Stimulated activated CD4-positive, alpha-beta T cell treated with anti-CD3 and anti-CD28 coated beads, TNF-alpha, amount 100 ng/mL, for 4 hours (primary cell): Measurements from ENCODE around the gene DAGLB.
"Not testable (repeated sequence)": the region's sequence is repeated elsewhere in the genome, so short reads cannot be mapped to it uniquely, and the experiment has no call there.

ENCODE experiments used
- DNase-seq, 3 experiments: peaks; one replicate each; pipeline ENCODE4 v3.0.0-alpha.2; 2020; ENCODE audit warnings: low read depth in 3 of 3

The DAGLB gene

GRCh38 chr7:6397759-6398495 is 49.8 kb downstream of the DAGLB start:
- not testable (repeated sequence) for DNase-seq

DNA sequence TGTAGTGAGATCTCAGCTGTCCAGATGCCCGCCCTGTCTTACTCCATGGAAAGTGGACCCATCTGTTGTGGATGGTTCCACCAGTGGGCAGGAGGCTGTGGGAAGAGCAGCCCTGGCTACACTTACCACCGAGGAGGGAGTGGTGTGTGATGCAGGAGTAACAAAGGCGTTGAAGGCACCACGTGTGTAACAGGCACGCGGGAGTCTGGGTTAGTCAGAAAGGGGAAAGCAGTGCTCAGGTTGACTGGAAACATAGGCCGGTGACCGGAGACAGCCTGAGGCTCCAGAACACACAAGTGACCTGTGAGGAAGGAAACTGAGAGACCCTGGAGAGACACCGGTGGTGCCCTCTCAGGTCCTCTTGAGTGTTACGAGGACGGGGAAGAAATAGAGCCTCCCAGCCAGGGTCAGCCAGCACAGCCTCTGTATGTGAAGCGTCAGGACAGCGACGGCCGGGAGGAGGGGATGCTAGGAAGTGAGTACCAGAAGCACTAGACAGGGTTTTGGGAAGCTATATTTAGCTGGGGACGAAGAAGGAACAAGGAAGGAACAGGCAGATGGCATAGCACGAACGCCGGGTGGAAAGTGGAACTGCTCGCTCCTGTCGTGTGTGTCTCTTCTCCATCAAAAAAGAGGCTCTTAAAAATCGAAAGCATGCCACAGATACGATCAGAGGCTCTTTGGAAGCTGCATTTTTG is 51.7 kb downstream of the DAGLB start:
- no peak for DNase-seq

- no peak for DNase-seq
Observed at GRCh38 chr7:6394114-6394513, 53.6 kb downstream of the DAGLB start.

GRCh38 chr7:6393667-6394056 is 54.1 kb downstream of the DAGLB start:
- DNase-seq, result no peak

DNA sequence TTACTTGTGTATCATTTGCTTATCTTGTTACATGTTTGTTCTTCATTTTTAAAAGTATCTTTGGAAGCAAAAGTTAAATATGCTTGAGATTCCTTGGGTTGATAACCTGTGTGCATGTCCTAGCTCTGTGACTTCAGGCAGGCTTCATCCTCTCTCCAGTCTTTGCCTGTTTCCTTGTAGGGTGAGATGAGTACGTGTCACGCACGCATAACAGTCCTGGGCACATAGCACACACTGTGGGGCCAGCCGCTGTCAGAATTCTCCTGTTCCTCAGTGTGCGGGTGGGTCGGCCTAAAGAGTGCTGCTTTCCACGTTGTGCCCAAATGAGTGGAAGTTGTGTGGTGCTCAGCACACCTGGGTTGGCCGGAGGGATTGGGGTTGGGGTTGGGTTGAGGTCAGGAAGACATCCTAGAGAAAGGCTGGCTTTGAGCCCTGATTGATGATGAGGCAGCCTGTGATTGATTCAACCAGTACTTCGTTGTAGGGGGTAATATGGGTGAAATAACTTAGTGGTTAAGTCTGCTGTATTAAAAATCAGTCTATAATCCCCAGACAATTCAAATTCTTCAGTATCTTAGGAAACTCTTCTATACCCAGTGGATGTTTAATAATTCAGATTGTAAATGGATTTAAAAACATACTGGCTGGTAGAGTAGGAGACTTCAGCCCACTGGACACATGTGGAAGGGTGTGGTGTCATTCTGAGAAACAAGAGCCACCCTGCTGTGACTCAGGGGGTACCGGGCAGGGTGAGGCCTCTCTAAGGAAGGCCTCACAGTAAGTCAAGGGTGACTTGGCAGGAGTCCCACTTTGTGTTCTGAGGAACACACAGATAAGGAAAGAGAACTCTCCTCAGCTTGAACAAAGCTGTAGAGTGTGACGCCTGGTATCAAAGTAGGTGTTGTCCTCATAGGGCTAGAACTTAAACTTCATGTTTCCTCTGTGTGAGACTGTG is 54.8 kb downstream of the DAGLB start:
- DNase-seq, result no peak

DNA sequence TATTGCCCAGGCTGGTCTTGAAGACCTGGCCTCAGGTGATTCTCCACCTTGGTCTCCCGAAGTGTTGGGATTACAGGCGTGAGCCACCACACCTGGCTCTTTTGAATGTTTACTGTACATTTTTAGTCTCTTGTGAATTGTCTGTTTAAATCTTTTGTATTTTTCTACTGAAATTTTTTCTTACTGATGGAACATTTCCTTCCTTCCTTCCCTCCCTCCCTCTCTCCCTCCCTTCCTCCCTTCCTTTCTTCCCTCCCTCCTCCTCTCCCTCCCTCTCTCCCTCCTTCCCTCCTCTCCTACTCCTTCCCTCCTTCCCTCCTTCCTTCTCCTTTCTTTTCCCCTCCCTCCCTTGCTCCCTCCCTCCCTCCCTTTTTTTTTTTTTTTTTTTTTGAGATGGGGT is 58.0 kb downstream of the DAGLB start:
- DNase-seq, result no peak

DNA sequence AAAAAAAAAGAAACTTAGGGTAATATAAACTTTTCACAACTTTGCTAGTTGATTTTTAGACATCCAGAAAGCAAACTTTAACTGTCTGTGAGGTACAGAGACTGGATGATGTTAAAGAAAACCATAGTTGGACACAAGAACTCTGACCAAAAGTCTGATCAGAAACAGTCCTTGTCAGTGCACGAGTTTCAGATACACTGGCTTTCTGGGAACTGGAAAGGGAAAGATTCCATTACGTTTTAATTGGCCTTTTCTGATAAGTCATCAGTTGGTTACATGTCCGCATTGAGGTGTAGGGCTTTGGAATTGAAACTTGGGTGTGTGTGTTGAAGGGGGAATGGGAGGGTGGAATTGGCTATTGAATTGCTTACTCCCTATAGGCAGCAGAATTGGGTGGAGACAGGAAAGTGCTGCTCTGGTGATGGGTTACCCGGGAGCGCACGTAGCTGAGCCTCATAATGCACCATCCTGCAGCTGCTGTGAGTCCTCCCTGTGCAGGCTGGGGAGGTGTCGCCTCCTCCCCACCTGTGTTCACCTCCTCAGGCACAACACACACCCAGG is 59.9 kb downstream of the DAGLB start:
- DNase-seq, result no peak

GRCh38 chr7:6386779-6387178 is 61.0 kb downstream of the DAGLB start:
- no peak for DNase-seq

- DNase-seq, result no peak
Observed at GRCh38 chr7:6385909-6386560, 61.7 kb downstream of the DAGLB start.

- no peak for DNase-seq
Observed at GRCh38 chr7:6385110-6385781, 62.5 kb downstream of the DAGLB start.

DNA sequence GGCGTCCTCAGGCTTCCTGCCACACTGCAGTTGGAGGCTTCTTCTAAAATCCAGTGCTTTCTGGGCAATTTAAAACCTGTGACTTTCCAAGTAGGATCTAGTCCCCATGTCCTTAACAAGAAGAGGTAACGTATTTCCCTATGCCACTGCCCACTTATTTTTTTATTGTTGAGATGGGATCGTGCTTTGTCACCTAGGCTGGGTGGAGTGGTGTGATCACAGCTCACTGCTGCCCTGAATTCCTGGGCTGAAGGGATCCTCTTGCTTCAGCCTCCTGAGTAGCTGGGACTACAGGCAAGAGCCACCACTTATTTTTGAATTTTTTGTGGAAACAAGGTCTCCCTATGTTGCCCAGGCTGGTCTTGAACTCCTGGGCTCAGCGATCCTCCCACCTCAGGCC is 63.4 kb downstream of the DAGLB start:
- no peak for DNase-seq

- no peak for DNase-seq
Observed at GRCh38 chr7:6382817-6383216, 64.9 kb downstream of the DAGLB start.

- not testable (repeated sequence) for DNase-seq
Observed at GRCh38 chr7:6381846-6382245, 65.9 kb downstream of the DAGLB start.

GRCh38 chr7:6380310-6381095 is 67.3 kb downstream of the DAGLB start:
- no peak for DNase-seq

- no peak for DNase-seq
Observed at GRCh38 chr7:6379886-6380285, 67.9 kb downstream of the DAGLB start.

- not testable (repeated sequence) for DNase-seq
Observed at GRCh38 chr7:6378556-6378955, 69.2 kb downstream of the DAGLB start.

GRCh38 chr7:6376820-6377219 is 70.9 kb downstream of the DAGLB start:
- DNase-seq, result no peak

DNA sequence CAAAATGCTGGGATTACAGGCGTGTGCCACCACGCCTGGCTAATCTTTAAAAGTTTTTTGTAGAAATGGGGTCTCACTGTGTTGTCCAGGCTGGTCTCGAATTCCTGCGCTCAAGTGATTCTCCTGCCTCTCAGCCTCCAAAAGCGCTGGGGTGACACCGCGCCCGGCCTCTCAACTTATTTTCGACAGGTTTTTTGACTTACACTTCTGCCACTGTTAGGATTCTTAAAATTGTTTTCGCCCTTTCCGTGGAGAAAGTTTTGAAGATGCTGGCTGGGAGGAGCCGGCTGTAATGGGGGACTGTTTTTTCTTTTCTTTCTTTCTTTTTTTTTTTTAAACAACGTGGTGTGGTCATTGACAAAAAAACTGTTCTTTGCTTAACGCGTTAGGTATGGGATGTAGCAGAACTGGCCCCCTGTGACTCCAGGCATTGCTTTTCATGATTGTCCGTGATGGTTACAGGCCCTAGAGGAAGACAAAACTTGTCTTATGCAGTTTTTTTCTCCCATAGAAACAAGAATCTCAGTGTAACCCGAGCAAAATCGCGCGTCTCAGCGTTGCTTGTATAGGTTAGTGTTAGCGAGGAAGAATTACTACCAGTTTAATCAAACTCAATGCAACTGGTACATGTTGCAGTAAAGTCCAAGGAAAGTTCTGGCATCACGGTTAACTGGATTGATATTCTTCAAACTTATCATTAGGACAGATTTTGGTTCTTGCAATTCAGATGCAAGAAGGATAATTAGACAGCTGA is 72.2 kb downstream of the DAGLB start:
- DNase-seq, result no peak

DNA sequence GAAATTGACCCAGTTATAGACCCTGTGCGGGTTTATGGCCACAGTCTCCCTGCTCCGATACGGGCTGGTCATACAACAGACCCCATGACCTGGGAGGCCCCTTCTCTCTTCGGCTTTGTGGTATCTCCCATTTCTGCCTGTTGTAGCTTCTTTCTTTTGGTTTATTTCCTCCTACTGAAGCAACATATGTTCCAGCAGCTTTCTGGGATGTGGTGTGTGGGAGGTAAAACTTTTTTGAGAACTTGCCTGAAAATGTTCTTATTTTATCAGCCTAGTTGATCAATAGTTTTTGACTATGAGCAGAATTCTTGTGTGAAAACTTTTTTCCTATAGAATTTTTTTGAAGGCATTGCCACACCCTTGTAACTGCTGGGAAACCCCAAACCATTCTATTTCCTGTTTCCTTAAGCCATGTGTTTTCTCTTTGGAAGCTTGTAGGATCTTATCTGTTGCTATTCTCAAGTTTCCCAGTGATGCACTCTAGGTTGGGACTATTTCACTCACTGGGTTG is 80.0 kb downstream of the DAGLB start:
- DNase-seq, result no peak
